Coronary artery (tissue), 2 donors: ENCODE results near the gene CXCL12.

Experiments used
- DNase-seq: peaks from one replicate; pipeline ENCODE4 v3.0.0-alpha.2; 2017; ENCODE audit warnings: low spot score
- H3K27ac ChIP-seq, 2 donors: fragments of 200-600 bp; sonication (generic); one replicate each; pipeline ENCODE4 v1.5.1; 2016 to 2019
- H3K4me3 ChIP-seq: fragments of 200-600 bp; sonication (generic); 2 replicates; pipeline ENCODE4 v1.5.1; 2016; ENCODE audit warnings: mild to moderate bottlenecking, moderate library complexity
- CTCF ChIP-seq: fragments of 200-600 bp; sonication (generic); IDR thresholded peaks from one replicate; pipeline ENCODE4 v1.5.1; 2019; ENCODE audit warnings: antibody characterized with exemption

CXCL12 gene

GRCh38 chr10:44385026-44385695, at the start of gene CXCL12:
CXCL12 (minus strand) TSS chr10:44385097; CDS start chr10:44385005, 92 bp downstream.
- H3K27ac ChIP-seq, result peak within 1 kb of the TSS; percentile 15 to 70
- DNase-seq, result peak; percentile 69
- peak within 1 kb of the TSS; percentile 90 for H3K4me3 ChIP-seq
- TF ChIP-seq CTCF, result no peak

- H3K4me3 ChIP-seq, result no peak overlapping the region
- DNase-seq, result no peak
- H3K27ac ChIP-seq, result no peak overlapping the region
- no peak for TF ChIP-seq CTCF
Measured at GRCh38 chr10:44427479-44427878, 42.6 kb upstream of the CXCL12 start.

DNA sequence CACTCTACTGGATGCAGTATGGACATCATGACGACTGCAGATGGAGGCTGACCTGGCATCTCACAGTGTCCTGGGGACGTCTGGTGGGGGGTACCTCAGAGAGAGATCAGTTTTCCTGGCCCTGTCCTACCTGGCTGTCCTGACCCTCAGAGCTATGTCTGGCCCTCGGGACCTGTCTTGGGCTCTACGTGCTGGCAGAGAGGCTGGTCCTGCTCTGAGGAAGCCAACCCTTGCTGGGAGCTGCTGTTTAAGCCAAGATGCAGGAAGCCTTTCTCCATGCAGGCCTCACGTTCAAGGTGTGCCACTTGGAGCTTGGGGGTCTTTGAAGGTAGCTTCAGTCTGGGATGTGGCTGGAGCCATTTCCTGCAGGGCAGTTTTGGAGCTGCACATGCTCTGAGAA, 42.1 kb upstream of the CXCL12 start:
- H3K27ac ChIP-seq, result no peak overlapping the region
- H3K4me3 ChIP-seq, result no peak overlapping the region
- DNase-seq, result no peak
- TF ChIP-seq CTCF, result no peak

GRCh38 chr10:44426247-44427034, 41.5 kb upstream of the CXCL12 start:
- H3K27ac ChIP-seq, result no peak overlapping the region
- H3K4me3 ChIP-seq, result no peak overlapping the region
- no peak for DNase-seq
- no peak for TF ChIP-seq CTCF

GRCh38 chr10:44425466-44425865, 40.6 kb upstream of the CXCL12 start:
- no peak for TF ChIP-seq CTCF
- peak; percentile 63 for DNase-seq
- H3K4me3 ChIP-seq, result no peak overlapping the region

DNA sequence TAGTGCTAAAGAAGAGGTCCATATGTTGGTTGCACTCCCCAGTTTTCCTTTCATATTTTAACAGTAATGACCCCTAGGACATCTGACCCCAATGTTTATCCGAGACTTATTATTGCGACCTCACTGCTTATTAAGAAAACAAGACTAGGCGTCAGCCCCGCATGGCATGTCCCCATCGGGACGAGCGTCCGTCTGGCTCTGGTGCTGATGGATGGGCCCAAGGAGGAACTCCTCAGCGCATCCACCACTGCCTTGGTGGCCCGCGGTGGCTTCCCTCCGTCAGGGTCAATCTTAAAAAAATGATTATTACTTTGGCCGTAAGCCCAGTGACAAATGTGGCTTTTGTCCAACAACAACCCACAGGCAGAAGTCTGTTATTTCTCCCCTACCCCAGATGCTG, 40.1 kb upstream of the CXCL12 start:
- no peak for TF ChIP-seq CTCF
- H3K4me3 ChIP-seq, result no peak overlapping the region
- no peak for DNase-seq
- no peak overlapping the region for H3K27ac ChIP-seq

More at GRCh38 chr10:44425466-44425865, 40.6 kb upstream of the CXCL12 start:
- H3K27ac ChIP-seq, result no peak overlapping the region

DNA sequence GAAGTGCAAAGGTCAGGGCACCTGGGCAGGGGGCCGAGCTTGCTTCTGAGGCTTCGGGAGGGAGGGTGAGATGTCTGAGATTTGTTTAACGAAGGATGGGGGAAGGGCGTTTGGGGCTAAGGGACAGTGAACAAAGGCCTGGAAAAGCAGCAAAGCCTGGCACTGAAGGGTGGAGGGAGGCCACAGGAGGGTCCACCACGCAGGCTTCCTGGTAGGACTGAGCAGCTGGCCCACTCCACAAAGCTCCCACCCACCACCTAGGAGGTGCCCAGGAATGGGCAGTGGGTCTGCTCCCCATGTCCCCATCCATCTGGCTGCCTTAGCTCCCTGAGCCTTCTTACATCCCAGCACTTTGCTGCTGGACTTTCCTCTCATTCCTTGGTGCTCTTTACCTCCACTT, 39.4 kb upstream of the CXCL12 start:
- no peak for DNase-seq
- Histone ChIP-seq H3K4me3 (no peak overlapping the region), H3K27ac (no peak overlapping the region)
- TF ChIP-seq CTCF, result no peak
